ENCODE data around the gene PRDX5.

The PRDX5 gene

DNA sequence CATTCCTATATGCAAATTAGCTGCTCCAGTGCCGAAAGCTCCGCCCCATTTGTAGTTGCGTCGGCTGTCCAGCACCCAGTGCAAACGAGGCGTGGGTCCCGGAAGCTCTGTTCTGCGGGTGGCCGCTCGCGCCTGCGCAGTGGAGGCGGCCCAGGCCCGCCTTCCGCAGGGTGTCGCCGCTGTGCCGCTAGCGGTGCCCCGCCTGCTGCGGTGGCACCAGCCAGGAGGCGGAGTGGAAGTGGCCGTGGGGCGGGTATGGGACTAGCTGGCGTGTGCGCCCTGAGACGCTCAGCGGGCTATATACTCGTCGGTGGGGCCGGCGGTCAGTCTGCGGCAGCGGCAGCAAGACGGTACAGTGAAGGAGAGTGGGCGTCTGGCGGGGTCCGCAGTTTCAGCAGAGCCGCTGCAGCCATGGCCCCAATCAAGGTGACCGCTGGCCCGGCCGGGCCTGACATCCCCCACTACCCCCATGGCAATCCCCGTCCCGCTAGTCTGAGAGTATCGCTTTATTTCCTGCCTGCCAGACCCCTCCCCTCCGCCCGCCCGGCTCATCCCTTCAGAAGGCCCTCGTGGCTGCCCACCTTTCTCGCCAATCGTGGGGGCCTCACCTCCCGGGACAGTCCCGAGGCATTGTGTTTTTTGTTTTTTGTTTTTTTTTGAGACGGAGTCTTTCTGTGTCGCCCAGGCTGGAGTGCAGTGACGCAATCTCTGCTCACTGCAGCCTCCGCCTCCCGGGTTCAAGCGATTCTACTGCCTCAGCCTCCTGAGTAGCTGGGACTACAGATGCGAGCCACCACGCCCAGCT, at the start of gene PRDX5:
TSS of gene PRDX5 (plus strand) at position 161 of the 805 bp plus-strand sequence. CDS start at position 256, 95 bp downstream.
- TF ChIP-seq, protein P1, sequence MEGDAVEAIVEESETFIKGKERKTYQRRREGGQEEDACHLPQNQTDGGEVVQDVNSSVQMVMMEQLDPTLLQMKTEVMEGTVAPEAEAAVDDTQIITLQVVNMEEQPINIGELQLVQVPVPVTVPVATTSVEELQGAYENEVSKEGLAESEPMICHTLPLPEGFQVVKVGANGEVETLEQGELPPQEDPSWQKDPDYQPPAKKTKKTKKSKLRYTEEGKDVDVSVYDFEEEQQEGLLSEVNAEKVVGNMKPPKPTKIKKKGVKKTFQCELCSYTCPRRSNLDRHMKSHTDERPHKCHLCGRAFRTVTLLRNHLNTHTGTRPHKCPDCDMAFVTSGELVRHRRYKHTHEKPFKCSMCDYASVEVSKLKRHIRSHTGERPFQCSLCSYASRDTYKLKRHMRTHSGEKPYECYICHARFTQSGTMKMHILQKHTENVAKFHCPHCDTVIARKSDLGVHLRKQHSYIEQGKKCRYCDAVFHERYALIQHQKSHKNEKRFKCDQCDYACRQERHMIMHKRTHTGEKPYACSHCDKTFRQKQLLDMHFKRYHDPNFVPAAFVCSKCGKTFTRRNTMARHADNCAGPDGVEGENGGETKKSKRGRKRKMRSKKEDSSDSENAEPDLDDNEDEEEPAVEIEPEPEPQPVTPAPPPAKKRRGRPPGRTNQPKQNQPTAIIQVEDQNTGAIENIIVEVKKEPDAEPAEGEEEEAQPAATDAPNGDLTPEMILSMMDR (conservative IDR thresholded peaks at IDR 0.05; ENCODE audit: low read length): peak; percentile 31
- DNase-seq (ENCODE audit: low read depth): peak; percentile 96
- peak within 1 kb of the TSS; percentile 94 for H3K4me3 ChIP-seq (ENCODE audit: low read length)

- DNase-seq (ENCODE audit: low read depth): peak; percentile 51
- peak overlapping the region; percentile 71 for H3K4me3 ChIP-seq (ENCODE audit: low read length)
- TF ChIP-seq, protein P1 (conservative IDR thresholded peaks at IDR 0.05; ENCODE audit: low read length): no peak
Measured at GRCh38 chr11:64268893-64269539, 48.9 kb upstream of the PRDX5 start.

- TF ChIP-seq, protein P1 (conservative IDR thresholded peaks at IDR 0.05; ENCODE audit: low read length): no peak
- peak overlapping the region; percentile 80 for H3K4me3 ChIP-seq (ENCODE audit: low read length)
- DNase-seq (ENCODE audit: low read depth): peak; percentile 100
Measured at GRCh38 chr11:64269540-64270220, 48.2 kb upstream of the PRDX5 start.

DNA sequence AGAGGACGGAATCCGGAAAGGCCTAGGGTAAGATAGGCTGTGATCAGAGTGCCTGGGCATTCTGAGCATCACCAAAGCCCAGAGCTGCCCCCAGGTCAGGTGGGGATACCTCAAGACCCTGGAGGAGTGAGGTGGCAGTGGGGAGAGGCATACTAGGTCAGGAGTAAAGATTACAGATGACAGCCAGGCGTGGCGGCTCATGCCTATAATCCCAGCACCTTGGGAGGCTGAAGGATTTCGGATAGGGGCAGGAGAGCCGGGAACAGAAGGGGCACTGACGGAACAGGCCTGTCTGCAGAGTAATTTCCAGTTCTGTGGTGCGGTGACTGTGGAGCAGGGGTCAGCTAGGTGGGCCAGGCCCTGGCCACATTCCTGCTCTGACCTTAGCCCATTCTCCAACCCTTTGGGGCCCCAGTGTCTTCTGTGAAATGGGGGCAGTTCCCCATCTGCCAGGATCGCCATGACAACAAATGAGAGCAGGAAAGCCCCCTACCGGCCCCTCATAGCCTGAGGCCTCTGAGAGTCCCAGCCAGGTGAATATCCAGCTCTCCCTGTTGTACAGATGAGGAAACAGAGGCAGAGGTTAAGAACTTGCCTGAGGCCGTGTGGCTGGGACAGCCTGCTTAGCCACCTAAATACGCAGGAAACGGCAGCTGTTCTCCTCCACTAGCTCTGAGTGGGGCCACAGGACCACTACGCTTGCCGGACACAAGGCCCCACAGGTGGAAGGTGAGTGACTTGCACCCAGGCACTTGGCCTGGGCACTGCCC, 42.7 kb upstream of the PRDX5 start:
- H3K4me3 ChIP-seq (ENCODE audit: low read length): no peak overlapping the region
- no peak for DNase-seq (ENCODE audit: low read depth)
- TF ChIP-seq, protein P1 (conservative IDR thresholded peaks at IDR 0.05; ENCODE audit: low read length): no peak

DNA sequence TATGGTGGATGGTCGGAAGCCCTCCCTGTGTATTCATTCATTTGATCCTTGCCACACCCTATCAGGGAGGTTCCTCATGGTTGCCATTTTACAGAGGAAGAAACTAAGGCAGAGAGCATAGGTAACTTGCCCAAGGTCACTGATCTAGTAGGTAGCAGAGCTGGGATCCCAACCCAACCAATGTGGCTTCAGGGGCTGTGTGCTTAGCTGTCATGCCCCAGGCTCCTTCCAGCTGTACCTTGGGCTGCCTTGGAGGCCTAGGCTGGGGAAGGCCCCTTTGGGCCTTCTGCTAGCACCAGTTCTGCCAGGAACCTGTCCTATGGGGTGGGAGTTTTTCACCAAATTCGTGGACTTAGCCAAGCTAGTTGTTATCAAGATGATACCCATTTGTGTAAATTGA, 42.1 kb upstream of the PRDX5 start:
- TF ChIP-seq, protein P1 (conservative IDR thresholded peaks at IDR 0.05; ENCODE audit: low read length): no peak
- DNase-seq (ENCODE audit: low read depth): no peak
- no peak overlapping the region for H3K4me3 ChIP-seq (ENCODE audit: low read length)

DNA sequence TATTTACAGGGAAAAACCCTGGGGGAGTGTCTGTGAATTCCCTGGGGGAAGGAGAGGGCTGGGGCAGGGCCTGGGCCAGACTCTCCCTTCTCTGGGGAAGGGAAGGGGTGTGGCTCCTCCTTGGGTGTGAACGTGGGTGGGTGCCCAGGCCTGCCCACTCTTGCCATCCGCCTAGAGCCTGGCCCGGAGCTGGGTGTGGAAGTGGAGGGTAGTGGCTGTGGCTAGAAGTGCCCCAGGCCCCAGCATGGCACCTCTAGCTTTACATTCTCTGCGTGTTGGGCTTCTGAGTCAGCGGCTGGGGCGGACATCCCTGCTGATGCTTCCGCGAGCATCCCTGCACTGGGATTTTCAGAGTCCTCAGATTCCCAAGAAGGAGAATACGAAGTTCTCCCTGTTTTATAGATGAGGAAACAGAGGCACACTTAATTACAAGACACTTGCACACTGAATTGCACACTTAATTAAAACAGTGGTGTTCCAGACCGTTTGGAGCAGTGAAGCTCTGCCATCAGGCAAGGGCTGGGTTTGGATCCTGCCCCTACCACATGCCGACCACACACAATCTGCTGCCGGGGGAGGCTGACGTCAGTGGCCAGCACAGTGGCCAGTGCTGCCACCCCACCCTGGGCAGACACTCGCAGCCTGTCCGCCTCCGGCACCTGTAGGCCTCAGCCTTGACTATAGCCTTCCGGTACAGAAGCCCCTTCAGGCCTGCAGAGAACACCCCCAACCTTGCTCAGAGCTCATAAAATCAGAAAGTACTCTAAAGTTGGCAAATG, 41.1 kb upstream of the PRDX5 start:
- H3K4me3 ChIP-seq (ENCODE audit: low read length): no peak overlapping the region
- peak; percentile 80 for DNase-seq (ENCODE audit: low read depth)
- TF ChIP-seq, protein P1 (conservative IDR thresholded peaks at IDR 0.05; ENCODE audit: low read length): no peak
